Activated B cell treated with CpG ODN at 0.5 μM for 24 hours (primary cell): Measurements from ENCODE around the gene PIK3R6. TPM values are rescaled to one million over a fixed set of nuclear protein-coding genes. Genes with fewer than 3 reads are reported as not detected.

Source experiments
- ATAC-seq: fragments of 200-7000 bp; cut with Tn5 transposase; one replicate; pipeline ENCODE4 v1.10.0; 2021; ENCODE audit warnings: low read depth, mild to moderate bottlenecking, moderate library complexity
- CTCF ChIA-PET: fragments of 350-600 bp; sonication (Branson Sonifier 250); formaldehyde crosslinking; loops from one replicate; lab custom pipeline; 2021; ENCODE audit warnings: antibody characterized with exemption; lab: Charles Lee
- POLR2A ChIA-PET: fragments of 350-600 bp; sonication (Branson Sonifier 250); formaldehyde crosslinking; loops from one replicate; lab custom pipeline; 2021; ENCODE audit warnings: antibody characterized with exemption; lab: Charles Lee
- DNase-seq: peaks from one replicate; pipeline ENCODE4 v3.0.0; 2022
- H3K27ac Mint-ChIP-seq: one replicate; pipeline ENCODE4 v1.8.0; 2020; ENCODE audit warnings: mixed read lengths
- H3K27me3 Mint-ChIP-seq: one replicate; pipeline ENCODE4 v1.8.0; 2021; ENCODE audit warnings: mixed read lengths
- H3K36me3 Mint-ChIP-seq: one replicate; pipeline ENCODE4 v1.8.0; 2021; ENCODE audit warnings: low read depth, mixed read lengths
- H3K4me1 Mint-ChIP-seq: one replicate; pipeline ENCODE4 v1.8.0; 2021; ENCODE audit warnings: mixed read lengths
- H3K4me3 Mint-ChIP-seq: one replicate; pipeline ENCODE4 v1.8.0; 2020; ENCODE audit warnings: mild to moderate bottlenecking, mixed read lengths
- H3K9me3 Mint-ChIP-seq: one replicate; pipeline ENCODE4 v1.8.0; 2020; ENCODE audit warnings: mixed read lengths
- intact Hi-C: fragments of 100-400 bp; cut with micrococcal nuclease; formaldehyde crosslinking; loops from one replicate; pipeline ENCODE4 v1.15.1; 2024
- total RNA-seq: library from RNA; stranded (reverse); gene quantifications from 2 replicates; pipeline ENCODE4 v1.2.3, GENCODE V29; 2022
- TF ChIP-seq, protein P1 (sequence below): fragments of 200-600 bp; IDR thresholded peaks from one replicate; pipeline ENCODE4 v1.8.0; 2022; ENCODE audit warnings: antibody characterized with exemption, mild to moderate bottlenecking

Gene PIK3R6
- total RNA-seq, 1 donor from 2014 or later, result 0.91 TPM

DNA sequence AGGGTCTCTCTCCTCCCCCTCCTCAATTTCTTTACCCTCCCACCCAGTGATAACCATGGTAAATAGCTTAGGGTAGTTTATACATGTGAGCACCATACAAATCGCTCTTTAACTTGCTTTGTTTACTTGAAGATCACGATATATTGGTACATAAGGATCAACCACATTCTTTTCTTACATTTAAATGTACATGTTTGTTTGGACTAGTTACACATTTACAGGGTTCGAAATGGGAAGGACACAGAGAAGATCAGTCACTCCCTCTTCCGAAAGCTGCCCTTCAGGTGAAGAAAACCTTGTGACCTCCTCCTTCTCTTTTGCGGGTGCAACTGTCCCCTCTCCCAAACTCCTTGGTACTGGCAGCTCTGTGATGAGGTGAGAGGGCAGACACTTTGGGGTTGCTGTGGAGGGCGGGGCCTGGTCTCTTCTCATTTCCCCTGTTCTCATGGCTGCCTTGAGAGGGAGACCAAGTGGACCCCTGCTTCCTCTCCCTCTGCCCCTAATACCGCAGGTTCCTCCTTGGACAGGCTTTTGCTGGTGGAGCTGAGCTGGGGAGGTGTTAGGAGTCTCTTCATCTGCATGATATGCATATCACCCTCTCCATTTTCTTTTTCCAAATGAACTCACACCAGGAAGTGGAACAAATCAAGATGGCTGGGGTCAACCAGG, 4.7 kb upstream of the PIK3R6 start:
- Mint-ChIP-seq H3K4me1 (peaks cover 19% of the 10 kb centered on the region), H3K27ac (no peak overlapping the region), H3K36me3 (no peaks in the 10 kb centered on the region), H3K4me3 (no peak overlapping the region), H3K9me3 (no peaks in the 10 kb centered on the region), H3K27me3 (no peaks in the 10 kb centered on the region)
- intact Hi-C loops, result no loop called here
- POLR2A ChIA-PET, result interaction anchor here (0.6 to 0.7 kb wide), 2 partner anchors 14 to 117 kb away, joined by 3 to 7 read pairs; no protein-coding TSS in a partner anchor
- ATAC-seq (no peak), DNase-seq (no peak)
- CTCF ChIA-PET, result no interaction called here
- TF ChIP-seq, protein P1, sequence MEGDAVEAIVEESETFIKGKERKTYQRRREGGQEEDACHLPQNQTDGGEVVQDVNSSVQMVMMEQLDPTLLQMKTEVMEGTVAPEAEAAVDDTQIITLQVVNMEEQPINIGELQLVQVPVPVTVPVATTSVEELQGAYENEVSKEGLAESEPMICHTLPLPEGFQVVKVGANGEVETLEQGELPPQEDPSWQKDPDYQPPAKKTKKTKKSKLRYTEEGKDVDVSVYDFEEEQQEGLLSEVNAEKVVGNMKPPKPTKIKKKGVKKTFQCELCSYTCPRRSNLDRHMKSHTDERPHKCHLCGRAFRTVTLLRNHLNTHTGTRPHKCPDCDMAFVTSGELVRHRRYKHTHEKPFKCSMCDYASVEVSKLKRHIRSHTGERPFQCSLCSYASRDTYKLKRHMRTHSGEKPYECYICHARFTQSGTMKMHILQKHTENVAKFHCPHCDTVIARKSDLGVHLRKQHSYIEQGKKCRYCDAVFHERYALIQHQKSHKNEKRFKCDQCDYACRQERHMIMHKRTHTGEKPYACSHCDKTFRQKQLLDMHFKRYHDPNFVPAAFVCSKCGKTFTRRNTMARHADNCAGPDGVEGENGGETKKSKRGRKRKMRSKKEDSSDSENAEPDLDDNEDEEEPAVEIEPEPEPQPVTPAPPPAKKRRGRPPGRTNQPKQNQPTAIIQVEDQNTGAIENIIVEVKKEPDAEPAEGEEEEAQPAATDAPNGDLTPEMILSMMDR, result no peak

DNA sequence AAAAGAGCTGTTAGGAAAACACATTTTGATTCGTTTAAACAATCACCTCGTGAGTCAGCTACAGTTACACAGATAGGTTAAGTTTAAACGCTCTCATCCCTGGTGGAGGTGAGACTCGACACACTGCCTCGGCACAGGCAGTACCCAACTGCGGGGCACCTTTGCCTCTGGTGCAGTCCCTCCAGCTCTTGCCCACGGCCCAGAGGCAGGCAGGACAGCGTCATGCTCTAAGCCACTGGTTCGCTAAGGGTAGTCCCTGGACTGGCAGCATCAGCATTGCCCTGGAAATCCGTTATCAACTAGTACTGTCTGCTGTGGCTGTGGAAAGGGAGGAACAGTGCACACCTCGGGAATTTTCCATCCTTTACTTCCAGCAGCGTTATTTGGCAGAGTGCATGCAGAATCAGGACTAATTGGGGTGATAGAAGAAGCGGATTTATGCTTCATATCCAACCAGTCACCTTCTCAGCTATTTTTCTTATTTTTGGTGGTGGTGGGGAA, 3.7 kb upstream of the PIK3R6 start:
- no peak overlapping the region for H3K4me3 Mint-ChIP-seq
- no peak for DNase-seq
- POLR2A ChIA-PET, result no interaction called here
- TF ChIP-seq, protein P1, result no peak
- H3K27me3 Mint-ChIP-seq, result no peaks in the 10 kb centered on the region
- no peak for ATAC-seq
- peaks cover 27% of the 10 kb centered on the region for H3K4me1 Mint-ChIP-seq
- intact Hi-C loops, result no loop called here
- H3K9me3 Mint-ChIP-seq, result no peaks in the 10 kb centered on the region
- no peaks in the 10 kb centered on the region for H3K36me3 Mint-ChIP-seq
- H3K27ac Mint-ChIP-seq, result no peak overlapping the region
- CTCF ChIA-PET, result no interaction called here

DNA sequence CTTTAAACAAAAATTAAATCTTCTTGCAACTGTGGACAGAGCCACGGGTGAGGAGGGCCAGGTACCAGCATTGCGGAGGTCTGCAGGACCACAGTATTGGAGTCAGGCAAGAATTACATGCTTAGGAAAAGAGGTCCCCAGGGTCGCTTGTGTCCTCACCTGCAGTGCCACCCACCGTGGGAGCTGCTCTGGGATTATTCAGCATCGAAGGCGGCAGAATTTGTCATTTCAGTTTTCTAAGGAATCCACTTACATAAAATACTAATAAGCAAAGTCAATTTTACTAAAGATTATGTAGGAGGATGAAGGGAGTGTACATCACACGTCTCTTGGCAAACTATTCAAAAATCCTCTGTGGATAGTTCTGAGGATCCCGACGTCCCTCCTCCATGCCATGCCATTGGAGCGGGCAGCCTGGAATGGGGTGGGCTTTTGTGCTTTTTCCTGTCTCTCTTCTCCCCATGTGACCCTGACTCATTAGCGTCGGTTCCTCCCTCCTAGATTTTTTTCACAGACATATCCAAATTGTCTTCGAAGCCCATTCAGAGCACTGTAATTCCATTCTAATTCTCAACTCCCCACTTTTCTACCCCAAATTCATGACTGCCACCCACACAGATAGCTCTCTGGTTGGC, 3.0 kb upstream of the PIK3R6 start:
- no peak overlapping the region for H3K27ac Mint-ChIP-seq
- peaks cover 27% of the 10 kb centered on the region for H3K4me1 Mint-ChIP-seq
- no peak overlapping the region for H3K4me3 Mint-ChIP-seq
- no peaks in the 10 kb centered on the region for H3K9me3 Mint-ChIP-seq
- intact Hi-C loops, result no loop called here
- no peak for DNase-seq
- ChIA-PET POLR2A (no interaction called here), CTCF (no interaction called here)
- ATAC-seq, result no peak
- TF ChIP-seq, protein P1, result no peak
- no peaks in the 10 kb centered on the region for H3K27me3 Mint-ChIP-seq
- H3K36me3 Mint-ChIP-seq, result no peaks in the 10 kb centered on the region

GRCh38 chr17:8869114-8869815, 1.8 kb upstream of the PIK3R6 start:
- ATAC-seq (no peak), DNase-seq (no peak)
- peaks cover 27% of the 10 kb centered on the region for H3K4me1 Mint-ChIP-seq
- H3K27ac Mint-ChIP-seq, result no peak overlapping the region
- POLR2A ChIA-PET, result no interaction called here
- TF ChIP-seq, protein P1, result no peak
- no peaks in the 10 kb centered on the region for H3K9me3 Mint-ChIP-seq
- H3K36me3 Mint-ChIP-seq, result no peaks in the 10 kb centered on the region
- intact Hi-C loops, result no loop called here
- H3K4me3 Mint-ChIP-seq, result no peak overlapping the region
- CTCF ChIA-PET, result no interaction called here
- H3K27me3 Mint-ChIP-seq, result no peaks in the 10 kb centered on the region

DNA sequence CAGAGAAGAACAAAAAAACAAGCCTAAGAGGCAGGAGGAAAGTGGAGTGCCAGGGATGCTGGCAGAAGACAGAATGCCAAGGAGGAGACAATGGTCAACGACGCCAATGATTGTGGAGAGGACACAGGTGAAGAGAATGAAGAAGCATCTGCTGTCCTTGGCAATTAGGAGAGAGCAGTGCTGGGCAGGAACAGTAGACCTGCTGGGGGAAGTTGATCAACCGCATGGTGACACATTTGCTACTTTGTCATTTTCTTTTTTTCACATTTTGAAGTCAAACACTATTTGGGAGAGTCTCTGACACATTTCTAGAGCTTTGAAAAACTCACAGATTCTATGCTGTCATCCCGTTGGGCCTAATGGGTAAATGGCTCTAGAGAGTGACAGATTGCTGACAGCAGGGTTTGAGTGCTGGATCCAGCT, 1.1 kb upstream of the PIK3R6 start:
- CTCF ChIA-PET, result no interaction called here
- no peak overlapping the region for H3K27ac Mint-ChIP-seq

More for the DNA sequence above, 1.1 kb upstream of the PIK3R6 start:
- Mint-ChIP-seq H3K27me3 (no peaks in the 10 kb centered on the region), H3K4me1 (peaks cover 27% of the 10 kb centered on the region), H3K36me3 (no peaks in the 10 kb centered on the region), H3K9me3 (no peaks in the 10 kb centered on the region), H3K4me3 (no peak overlapping the region)
- TF ChIP-seq, protein P1, result no peak
- ATAC-seq, result peak; percentile 18
- POLR2A ChIA-PET, result interaction anchor here (1.7 kb wide), 1 partner anchor 11 kb away, joined by 10 read pairs; no protein-coding TSS in a partner anchor
- DNase-seq, result no peak
- intact Hi-C loops, result no loop called here
